Measurements from ENCODE around the gene WBP1.
"Not testable (repeated sequence)": the region's sequence is repeated elsewhere in the genome, so short reads cannot be mapped to it uniquely, and the experiment has no call there.

WBP1 gene

DNA sequence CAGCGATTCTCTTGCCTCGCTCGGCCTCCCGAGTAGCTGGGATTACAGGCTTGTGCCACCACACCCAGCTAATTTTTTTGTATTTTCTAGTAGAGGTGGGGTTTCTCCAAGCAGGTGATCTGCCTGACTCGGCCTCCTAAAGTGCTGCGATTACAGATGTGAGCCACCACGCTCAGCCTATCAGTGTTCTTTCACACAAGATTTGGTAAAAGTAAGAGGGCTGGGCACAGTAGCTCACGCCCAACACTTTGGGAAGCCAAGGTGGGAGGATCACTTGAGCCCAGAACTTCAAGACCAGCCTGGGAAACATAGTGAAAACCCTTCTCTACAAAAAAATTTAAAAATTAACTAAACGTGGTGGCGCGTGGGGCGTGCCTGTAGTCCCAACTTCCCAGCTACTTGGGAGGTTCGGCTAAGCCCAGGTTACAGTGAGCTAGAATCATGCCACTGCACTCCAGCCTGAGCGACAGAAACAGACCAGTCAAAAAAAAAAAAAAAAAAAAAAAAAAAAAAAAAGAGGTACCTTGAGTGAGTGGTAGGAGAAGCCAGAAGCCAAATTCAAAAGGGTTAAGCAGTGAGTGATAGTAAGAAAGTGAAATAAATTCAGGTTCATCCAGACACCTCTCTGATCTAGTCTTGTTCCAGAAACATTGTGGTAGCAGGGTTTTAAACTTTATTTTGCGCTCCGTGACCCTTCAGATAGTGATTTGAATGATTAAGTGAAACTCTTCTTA lies 13.3 kb downstream of the WBP1 start:
- in situ Hi-C loops (cut with MboI; ENCODE audit: low sequenced_read_pairs) = no loop called here
- no peak for DNase-seq (ENCODE audit: low spot score in 2 of 2)

DNA sequence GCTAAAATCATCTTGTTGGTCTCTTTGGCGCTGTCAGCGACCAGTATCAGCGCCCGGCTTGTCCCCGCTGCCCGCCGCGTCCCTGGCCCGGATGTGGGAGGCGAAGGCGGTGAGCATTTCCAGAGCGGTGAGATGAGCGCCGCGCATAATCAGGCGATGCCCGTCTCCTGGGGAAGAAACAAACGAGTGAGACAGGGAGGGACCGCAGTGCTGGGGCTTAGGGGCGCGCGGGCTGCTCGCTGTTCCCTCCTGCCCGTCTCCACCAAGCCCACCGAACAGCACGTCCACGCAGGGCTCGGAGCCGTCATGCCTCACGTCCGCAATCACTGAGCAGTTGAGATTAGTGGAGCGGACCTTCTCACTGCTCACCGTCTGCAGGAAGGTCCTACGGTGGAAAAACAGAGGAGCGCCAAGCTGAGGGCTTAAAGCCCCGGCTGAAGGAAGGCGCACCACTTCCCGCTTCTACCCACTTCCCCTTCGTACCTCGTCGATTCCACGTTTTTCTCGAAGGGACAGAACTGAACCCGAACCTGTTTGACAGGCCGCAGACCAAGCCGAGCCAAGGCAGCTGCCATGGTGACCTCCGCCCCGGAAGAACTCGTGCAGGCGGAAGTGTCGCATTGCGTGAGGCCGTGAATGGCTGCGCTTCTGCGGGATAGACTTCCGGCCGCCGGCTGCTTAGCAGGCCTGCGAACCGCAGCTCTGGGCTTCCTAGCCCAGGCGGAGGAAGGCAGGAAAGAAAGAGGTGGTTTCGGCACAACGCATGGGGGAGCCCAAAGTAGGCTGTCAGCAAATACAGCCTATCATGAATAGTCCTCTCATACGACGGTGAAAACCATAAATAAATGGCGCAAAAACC lies 14.1 kb downstream of the WBP1 start, which contains the start of gene MRPL53:
MRPL53 (minus strand) TSS at position 595 of the 859 bp plus-strand sequence; CDS start at position 575, 20 bp downstream.
- Histone ChIP-seq H3K4me1 (peaks cover 9% of the 10 kb centered on the region; the same call in 1 of the 2 replicates), H3K9me3 (no peaks in the 10 kb centered on the region), H3K4me3 (peak within 1 kb of the TSS; percentile 61), H3K27me3 (ENCODE audit: low read depth) (no peaks in the 10 kb centered on the region), H3K36me3 (replicated peaks) (peaks cover 19% of the 10 kb centered on the region)
- in situ Hi-C loops (cut with MboI; ENCODE audit: low sequenced_read_pairs) = no loop called here
- peak; percentile 89 to 96 for DNase-seq (ENCODE audit: low spot score in 2 of 2)

More for the DNA sequence above, 13.3 kb downstream of the WBP1 start:
- peaks cover 17% of the 10 kb centered on the region for H3K36me3 ChIP-seq (replicated peaks)
- H3K4me3 ChIP-seq = peak overlapping the region; percentile 61
- H3K4me1 ChIP-seq = peaks cover 9% of the 10 kb centered on the region; the same call in 1 of the 2 replicates
- H3K9me3 ChIP-seq = no peaks in the 10 kb centered on the region
- no peaks in the 10 kb centered on the region for H3K27me3 ChIP-seq (ENCODE audit: low read depth)

- H3K4me3 ChIP-seq = peak overlapping the region; percentile 61
- in situ Hi-C loops (cut with MboI; ENCODE audit: low sequenced_read_pairs) = no loop called here
- no peaks in the 10 kb centered on the region for H3K27me3 ChIP-seq (ENCODE audit: low read depth)
- H3K4me1 ChIP-seq = peaks cover 9% of the 10 kb centered on the region; the same call in 1 of the 2 replicates
- DNase-seq (ENCODE audit: low spot score in 2 of 2) = no peak
- H3K36me3 ChIP-seq (replicated peaks) = peaks cover 23% of the 10 kb centered on the region
- no peaks in the 10 kb centered on the region for H3K9me3 ChIP-seq
Observed at GRCh38 chr2:74472945-74473258, 14.7 kb downstream of the WBP1 start.

DNA sequence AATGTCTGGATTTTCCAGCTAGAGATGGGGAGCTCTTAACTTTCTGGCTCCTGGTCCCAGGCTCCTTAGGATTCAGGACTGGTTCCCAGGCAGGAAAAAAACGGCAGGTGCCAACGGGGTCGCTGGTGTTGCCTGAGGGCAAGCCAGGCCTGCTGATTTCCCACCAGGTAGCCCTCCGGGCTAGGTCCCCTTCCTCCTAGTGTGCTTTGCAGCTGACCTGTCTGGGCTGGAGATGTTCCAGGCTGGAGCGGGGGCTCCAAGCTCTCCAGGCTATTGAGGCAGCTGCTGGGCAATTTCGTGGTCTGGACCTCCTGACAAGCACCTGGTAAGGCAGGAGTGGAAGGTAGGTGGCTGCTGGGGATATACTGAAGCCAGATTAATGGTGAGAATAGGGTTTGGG lies 16.2 kb downstream of the WBP1 start:
- H3K36me3 ChIP-seq (replicated peaks) = peaks cover 30% of the 10 kb centered on the region
- in situ Hi-C loops (cut with MboI; ENCODE audit: low sequenced_read_pairs) = no loop called here
- no peak for DNase-seq (ENCODE audit: low spot score in 2 of 2)

DNA sequence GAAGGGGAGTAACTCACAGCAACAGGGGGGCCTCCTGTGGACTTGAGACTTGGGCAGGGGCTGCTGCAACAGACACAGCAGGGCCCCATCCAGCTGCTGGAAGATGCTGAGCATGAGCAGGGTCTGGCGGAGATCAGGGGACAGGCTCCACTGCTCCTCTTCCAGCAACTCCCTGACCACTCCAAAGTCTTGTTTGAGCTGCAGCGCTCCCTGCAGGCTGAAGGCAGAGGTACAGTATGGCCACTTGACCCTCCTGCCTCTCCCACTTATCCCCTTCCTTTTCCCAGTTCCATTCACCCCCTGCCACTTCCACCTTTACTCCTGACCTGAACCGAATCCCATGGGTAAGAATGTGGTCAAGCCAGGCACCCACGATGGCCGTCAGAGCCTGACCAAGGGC lies 16.7 kb downstream of the WBP1 start:
- no peaks in the 10 kb centered on the region for H3K27me3 ChIP-seq (ENCODE audit: low read depth)
- peaks cover 10% of the 10 kb centered on the region; the same call in 1 of the 2 replicates for H3K4me1 ChIP-seq
- in situ Hi-C loops (cut with MboI; ENCODE audit: low sequenced_read_pairs) = no loop called here
- peak in 1 of 2 experiments; percentile 41 for DNase-seq (ENCODE audit: low spot score in 2 of 2)
- H3K9me3 ChIP-seq = no peaks in the 10 kb centered on the region
- H3K36me3 ChIP-seq (replicated peaks) = peaks cover 31% of the 10 kb centered on the region
- no peak overlapping the region for H3K4me3 ChIP-seq

More for the DNA sequence above, 16.2 kb downstream of the WBP1 start:
- Histone ChIP-seq H3K9me3 (no peaks in the 10 kb centered on the region), H3K4me3 (no peak overlapping the region), H3K4me1 (peaks cover 9% of the 10 kb centered on the region; the same call in 1 of the 2 replicates), H3K27me3 (ENCODE audit: low read depth) (no peaks in the 10 kb centered on the region)

- H3K27me3 ChIP-seq (ENCODE audit: low read depth) = no peaks in the 10 kb centered on the region
- H3K4me3 ChIP-seq = peak overlapping the region; percentile 95
- DNase-seq (ENCODE audit: low spot score in 2 of 2) = no peak
- H3K9me3 ChIP-seq = no peaks in the 10 kb centered on the region
- H3K36me3 ChIP-seq (replicated peaks) = peaks cover 25% of the 10 kb centered on the region
- peaks cover 7% of the 10 kb centered on the region for H3K4me1 ChIP-seq
- in situ Hi-C loops (cut with MboI; ENCODE audit: low sequenced_read_pairs) = no loop called here
Observed at GRCh38 chr2:74481431-74481830, 23.2 kb downstream of the WBP1 start.

DNA sequence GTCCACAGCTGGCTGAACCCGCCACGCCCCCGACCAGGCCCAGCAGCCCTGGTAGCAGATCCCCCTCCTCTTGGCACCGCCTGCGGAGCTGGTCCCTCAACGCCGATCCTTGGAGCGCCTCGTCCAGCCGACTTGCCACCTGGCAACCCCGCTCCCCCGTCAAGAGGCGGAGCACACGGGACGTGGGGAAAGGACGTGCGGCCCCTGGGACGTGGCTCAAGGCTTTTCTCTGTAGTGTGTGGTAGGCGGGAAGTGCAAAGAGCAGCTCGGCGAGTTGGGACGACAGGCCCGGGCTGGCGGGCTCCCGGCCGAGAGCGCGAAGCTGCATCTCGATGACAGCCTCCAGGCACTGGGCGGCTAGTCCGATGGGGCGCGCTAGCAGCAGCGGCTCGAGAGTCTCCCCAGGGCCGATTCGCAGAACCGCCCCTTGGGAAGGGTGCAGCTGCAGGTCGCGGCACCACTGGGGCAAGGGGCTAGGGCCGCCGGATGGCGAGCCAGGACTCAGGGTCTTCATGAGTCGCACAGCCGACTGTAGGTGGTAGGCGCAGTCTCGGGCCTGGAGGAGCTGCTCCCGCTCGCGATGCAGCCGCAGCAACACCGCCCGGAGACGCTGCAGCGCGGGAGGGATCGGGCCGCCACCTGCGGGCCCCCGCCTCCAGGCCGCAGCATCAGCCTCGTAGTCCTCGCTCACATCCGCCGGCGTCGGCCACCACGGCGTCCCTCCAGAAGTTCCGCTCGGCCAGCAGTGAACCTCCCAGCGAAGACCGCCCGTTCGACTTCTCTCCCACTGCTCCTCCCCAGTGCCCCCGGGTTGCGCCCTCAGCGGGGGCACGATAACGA lies 23.9 kb downstream of the WBP1 start:
- Histone ChIP-seq H3K36me3 (replicated peaks) (peaks cover 25% of the 10 kb centered on the region), H3K9me3 (no peaks in the 10 kb centered on the region), H3K27me3 (ENCODE audit: low read depth) (no peaks in the 10 kb centered on the region), H3K4me3 (peak overlapping the region; percentile 95), H3K4me1 (peaks cover 7% of the 10 kb centered on the region)
- in situ Hi-C loops (cut with MboI; ENCODE audit: low sequenced_read_pairs) = no loop called here
- peak in 1 of 2 experiments; percentile 34 for DNase-seq (ENCODE audit: low spot score in 2 of 2)

DNA sequence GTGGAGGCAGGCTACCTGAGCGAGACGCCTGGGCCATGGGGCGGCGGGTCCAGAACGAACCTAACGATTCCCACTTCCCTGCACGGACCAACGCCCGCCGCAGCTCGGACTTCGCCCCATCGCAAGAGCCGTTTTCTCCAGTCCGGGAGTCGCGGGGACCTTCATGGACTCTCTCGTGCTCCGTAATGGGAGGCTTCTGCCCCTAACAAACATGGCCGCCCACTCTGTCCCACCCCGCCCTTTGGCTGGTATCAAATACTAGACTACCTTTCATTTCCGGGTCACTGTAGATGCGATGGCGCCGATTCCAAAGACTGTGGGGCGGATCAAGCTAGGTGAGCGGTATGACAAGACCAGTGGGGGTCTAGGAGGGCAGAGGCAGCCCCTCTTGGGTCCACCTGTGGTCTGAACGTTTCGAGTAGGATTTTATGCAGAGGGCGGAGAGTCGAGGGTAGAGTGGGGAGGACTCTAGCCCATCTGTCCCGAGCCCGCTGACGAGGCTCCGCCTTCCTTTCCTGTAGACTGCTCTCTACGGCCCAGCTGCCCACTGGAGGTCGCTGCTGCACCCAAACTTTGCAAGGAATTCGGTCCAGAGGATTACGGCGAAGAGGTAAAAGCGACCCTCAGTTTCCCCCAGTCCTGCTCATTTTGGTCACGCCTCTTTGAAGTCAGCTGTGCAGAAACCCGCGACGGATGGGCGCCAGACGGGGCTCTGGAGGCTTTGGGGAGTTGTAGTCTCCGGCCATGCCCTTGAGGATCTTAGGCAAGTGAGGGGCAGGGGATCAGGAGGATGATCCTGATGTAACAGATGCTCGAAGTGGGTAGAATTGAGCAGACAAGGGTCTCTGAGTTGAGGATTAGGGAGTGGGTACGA lies 24.8 kb downstream of the WBP1 start, which contains the start of the genes CCDC142 and TTC31:
CCDC142 (minus strand) TSS at position 198 of the 874 bp plus-strand sequence; CDS start at position 37, 161 bp downstream.
TTC31 (plus strand) TSS at position 281 of the 874 bp plus-strand sequence; CDS start at position 296, 15 bp downstream.
- peak; percentile 92 to 97 for DNase-seq (ENCODE audit: low spot score in 2 of 2)
- Histone ChIP-seq H3K27me3 (ENCODE audit: low read depth) (no peaks in the 10 kb centered on the region), H3K9me3 (no peaks in the 10 kb centered on the region), H3K36me3 (replicated peaks) (peaks cover 25% of the 10 kb centered on the region), H3K4me3 (peak within 1 kb of the TSS; percentile 95), H3K4me1 (peaks cover 7% of the 10 kb centered on the region)
- in situ Hi-C loops (cut with MboI; ENCODE audit: low sequenced_read_pairs) = no loop called here

DNA sequence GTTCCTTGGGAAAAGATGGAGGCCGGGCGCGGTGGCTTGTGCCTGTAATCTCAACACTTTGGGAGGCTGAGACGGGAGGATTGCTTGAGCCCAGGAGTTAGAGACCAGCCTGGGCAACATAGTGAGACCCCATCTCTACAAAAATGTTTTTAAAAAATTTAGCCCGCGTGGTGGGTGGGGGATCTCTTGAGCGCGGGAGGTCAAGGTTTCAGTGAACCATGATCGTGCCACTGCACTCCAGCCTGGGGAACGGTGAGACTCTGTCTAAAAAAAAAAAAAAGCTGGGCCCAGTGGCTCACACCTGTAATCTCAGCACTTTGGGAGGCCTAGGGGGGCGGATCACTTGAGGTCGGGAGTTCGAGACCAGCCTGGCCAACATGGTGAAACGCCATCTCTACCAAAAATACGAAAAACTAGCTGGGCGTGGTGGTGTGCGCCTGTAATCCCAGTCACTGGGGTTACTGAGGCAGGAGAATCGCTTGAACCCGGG lies 25.5 kb downstream of the WBP1 start:
- in situ Hi-C loops (cut with MboI; ENCODE audit: low sequenced_read_pairs); H3K4me1 ChIP-seq: not testable (repeated sequence)

GRCh38 chr2:74486141-74486540 lies 27.9 kb downstream of the WBP1 start:
- Histone ChIP-seq H3K4me1 (peaks cover 5% of the 10 kb centered on the region), H3K9me3 (no peaks in the 10 kb centered on the region), H3K4me3 (no peak overlapping the region), H3K27me3 (ENCODE audit: low read depth) (no peaks in the 10 kb centered on the region), H3K36me3 (replicated peaks) (peaks cover 15% of the 10 kb centered on the region)
- in situ Hi-C loops (cut with MboI; ENCODE audit: low sequenced_read_pairs) = loop anchor here (5.0 kb wide), 1 partner anchor 91 kb away; no protein-coding TSS in a partner anchor
- DNase-seq (ENCODE audit: low spot score in 2 of 2) = no peak

More for the DNA sequence above, 25.5 kb downstream of the WBP1 start:
- H3K36me3 ChIP-seq (replicated peaks) = peaks cover 23% of the 10 kb centered on the region
- not testable (repeated sequence) for H3K9me3 ChIP-seq; H3K27me3 ChIP-seq (ENCODE audit: low read depth); DNase-seq (ENCODE audit: low spot score in 2 of 2)
- peak overlapping the region; percentile 95 for H3K4me3 ChIP-seq

- Histone ChIP-seq H3K36me3 (replicated peaks) (peaks cover 30% of the 10 kb centered on the region), H3K4me3 (no peak overlapping the region), H3K9me3 (no peaks in the 10 kb centered on the region), H3K27me3 (ENCODE audit: low read depth) (no peaks in the 10 kb centered on the region), H3K4me1 (no peaks in the 10 kb centered on the region)
- in situ Hi-C loops (cut with MboI; ENCODE audit: low sequenced_read_pairs) = loop anchor here (5.0 kb wide), 1 partner anchor 88 kb away; no protein-coding TSS in a partner anchor
- no peak for DNase-seq (ENCODE audit: low spot score in 2 of 2)
Observed at GRCh38 chr2:74488643-74489481, 30.6 kb downstream of the WBP1 start.

Data from HAP-1 (cell line).